Liver (tissue), 9 donors: ENCODE measurements around the gene FXYD4. TPM values are rescaled to one million over a fixed set of nuclear protein-coding genes. Genes with fewer than 3 reads are reported as not detected.
"Not testable (repeated sequence)": the region's sequence is repeated elsewhere in the genome, so short reads cannot be mapped to it uniquely, and the experiment has no call there.

ENCODE experiments used
- DNase-seq: peaks from one replicate; pipeline ENCODE4 v3.0.0-alpha.2; 2017; ENCODE audit warnings: low spot score
- H3K27ac ChIP-seq, 2 donors: one replicate each; pipeline ENCODE4 v1.7.0; 2013; ENCODE audit warnings: inconsistent platforms in 2 of 2, low read length in 2 of 2, control low read depth in 1 of 2, low read depth in 1 of 2, mild to moderate bottlenecking in 1 of 2
- H3K27me3 ChIP-seq, 4 donors: one replicate each; pipeline versions ENCODE4 v1.6.1 to v1.7.0; 2013; ENCODE audit warnings: low read length in 3 of 4, inconsistent platforms in 1 of 4, mild to moderate bottlenecking in 1 of 4, moderate library complexity in 1 of 4; ENCODE audit not compliant: control insufficient read depth in 4 of 4, insufficient read depth in 4 of 4
- H3K36me3 ChIP-seq, 4 donors: one replicate each; pipeline versions ENCODE4 v1.6.1 to v1.7.0; 2013; ENCODE audit warnings: low read length in 3 of 4, mild to moderate bottlenecking in 3 of 4, low read depth in 1 of 4, moderate library complexity in 1 of 4; ENCODE audit not compliant: control insufficient read depth in 4 of 4, insufficient read depth in 3 of 4
- H3K4me1 ChIP-seq, 4 donors: one replicate each; pipeline versions ENCODE4 v1.6.1 to v1.7.0; 2013; ENCODE audit warnings: low read length in 3 of 4, mild to moderate bottlenecking in 3 of 4, moderate library complexity in 1 of 4; ENCODE audit not compliant: control insufficient read depth in 4 of 4, insufficient read depth in 4 of 4
- H3K4me3 ChIP-seq, 3 donors: one replicate each; pipeline versions ENCODE4 v1.6.1 to v1.7.0; 2013; ENCODE audit warnings: low read length in 3 of 3, control low read depth in 1 of 3, low read depth in 1 of 3, mild to moderate bottlenecking in 1 of 3
- H3K9ac ChIP-seq, 2 donors: one replicate each; pipeline ENCODE4 v1.7.0; 2013; ENCODE audit warnings: low read length in 2 of 2, mild to moderate bottlenecking in 2 of 2, moderate library complexity in 2 of 2, control low read depth in 1 of 2, low read depth in 1 of 2
- H3K9me3 ChIP-seq, 4 donors: one replicate each; pipeline versions ENCODE4 v1.6.1 to v1.7.0; 2013; ENCODE audit warnings: low read length in 3 of 4; ENCODE audit not compliant: control insufficient read depth in 4 of 4
- ATF3 ChIP-seq: IDR thresholded peaks from 2 replicates; pipeline ENCODE4 v1.6.1; 2016; ENCODE audit warnings: antibody characterized with exemption
- CTCF ChIP-seq: fragments of 150-350 bp; IDR thresholded peaks from 2 replicates; pipeline ENCODE4 v1.5.1; 2017; ENCODE audit warnings: improper control_type of control experiment, low read depth, low read length; ENCODE audit not compliant: missing input control
- FOXA1 ChIP-seq: IDR thresholded peaks from 2 replicates; pipeline ENCODE4 v1.6.1; 2016; ENCODE audit warnings: antibody characterized with exemption
- FOXA2 ChIP-seq: IDR thresholded peaks from 2 replicates; pipeline ENCODE4 v1.6.1; 2016; ENCODE audit warnings: antibody characterized with exemption
- GABPA ChIP-seq, 2 donors: IDR thresholded peaks in 1 of 2; conservative IDR thresholded peaks in 1 of 2; 2 replicates each; pipeline ENCODE4 v1.6.1; 2016; ENCODE audit warnings: antibody characterized with exemption in 2 of 2, mild to moderate bottlenecking in 1 of 2, moderate library complexity in 1 of 2
- HNF4G ChIP-seq: IDR thresholded peaks from 2 replicates; pipeline ENCODE4 v1.6.1; 2016; ENCODE audit warnings: antibody characterized with exemption
- JUND ChIP-seq, 2 donors: IDR thresholded peaks; 2 replicates each; pipeline ENCODE4 v1.6.1; 2016; ENCODE audit warnings: antibody characterized with exemption in 2 of 2
- NR2F2 ChIP-seq: IDR thresholded peaks from 2 replicates; pipeline ENCODE4 v1.6.1; 2016; ENCODE audit warnings: antibody characterized with exemption
- SP1 ChIP-seq: IDR thresholded peaks from 2 replicates; pipeline ENCODE4 v1.6.1; 2018; ENCODE audit warnings: antibody characterized with exemption, mild to moderate bottlenecking
- ZBTB33 ChIP-seq: IDR thresholded peaks from 2 replicates; pipeline ENCODE4 v1.6.1; 2016; ENCODE audit warnings: antibody characterized with exemption
- WGBS: extraction: QIAGEN DNeasy Blood & Tissue Kit; methylation state at CpG from one replicate; pipeline ENCODE4 v1.1.7; 2013; 5-methylcytosine and 5-hydroxymethylcytosine counted together
- polyA plus RNA-seq, 2 donors: library from polyadenylated mRNA; stranded (reverse) in 1 of 2; unstranded in 1 of 2; fragments of 200-250 nt in 1 of 2; fragments of >200 nt in 1 of 2; fragmentation: Nextera tagmentation in 1 of 2; extraction: Ambion mirVana in 1 of 2; gene quantifications; one replicate each; pipeline versions ENCODE4 v1.2.1 to v1.2.3, GENCODE V29; 2013 to 2015
- total RNA-seq, 2 donors: library from RNA; depleted of rRNA; stranded (reverse); fragments of >200 nt; gene quantifications; one replicate each; pipeline ENCODE4 v1.2.3, GENCODE V29; 2014
- donor health status: healthy.
- donor health status: healthy.
- donor health status: healthy.
- donor health status: healthy.
- donor health status: healthy.

Gene FXYD4
- total and polyA plus RNA-seq, 4 donors, result not detected

DNA sequence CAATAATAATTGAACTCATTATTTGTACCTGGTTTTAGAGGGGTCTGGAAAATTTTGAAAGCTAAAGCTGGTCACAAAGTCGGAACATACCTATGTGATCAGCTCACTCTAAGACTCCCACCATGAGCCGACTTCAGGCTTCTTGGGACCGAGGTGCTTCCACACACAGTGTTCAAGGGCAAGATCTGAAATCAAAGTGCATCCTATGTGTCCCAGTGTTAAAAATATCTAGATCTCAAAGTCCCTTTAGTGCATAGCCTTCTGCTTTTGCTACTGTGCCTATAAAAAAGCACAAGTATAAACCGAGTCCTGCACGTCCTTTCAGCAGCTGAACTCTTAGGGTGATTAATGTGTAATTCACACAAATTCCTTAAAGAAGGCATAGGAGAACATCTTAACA, 43.5 kb upstream of the FXYD4 start:
- Histone ChIP-seq H3K9ac (no peak overlapping the region), H3K9me3 (no peaks in the 10 kb centered on the region), H3K4me3 (no peak overlapping the region), H3K4me1 (no peaks in the 10 kb centered on the region), H3K36me3 (no peaks in the 10 kb centered on the region), H3K27me3 (no peaks in the 10 kb centered on the region), H3K27ac (no peak overlapping the region)
- DNase-seq, result no peak
- TF ChIP-seq ZBTB33 (no peak), ATF3 (no peak), FOXA2 (no peak), GABPA (IDR thresholded peaks at IDR 0.05 in 1 of 2, conservative IDR thresholded peaks at IDR 0.05 in 1 of 2) (no peak), SP1 (no peak), NR2F2 (no peak), CTCF (no peak), FOXA1 (no peak), HNF4G (no peak), JUND (IDR thresholded peaks at IDR 0.05) (no peak)
- 81% methylated on average over 5 of the region's 5 CpGs for WGBS

GRCh38 chr10:43328810-43329209, 42.6 kb upstream of the FXYD4 start:
- not testable (repeated sequence) for H3K4me3 ChIP-seq, H3K27ac ChIP-seq, H3K27me3 ChIP-seq, DNase-seq, H3K9me3 ChIP-seq, H3K9ac ChIP-seq, H3K4me1 ChIP-seq, H3K36me3 ChIP-seq
- WGBS, result 97% methylated on average over 18 of the region's 18 CpGs

DNA sequence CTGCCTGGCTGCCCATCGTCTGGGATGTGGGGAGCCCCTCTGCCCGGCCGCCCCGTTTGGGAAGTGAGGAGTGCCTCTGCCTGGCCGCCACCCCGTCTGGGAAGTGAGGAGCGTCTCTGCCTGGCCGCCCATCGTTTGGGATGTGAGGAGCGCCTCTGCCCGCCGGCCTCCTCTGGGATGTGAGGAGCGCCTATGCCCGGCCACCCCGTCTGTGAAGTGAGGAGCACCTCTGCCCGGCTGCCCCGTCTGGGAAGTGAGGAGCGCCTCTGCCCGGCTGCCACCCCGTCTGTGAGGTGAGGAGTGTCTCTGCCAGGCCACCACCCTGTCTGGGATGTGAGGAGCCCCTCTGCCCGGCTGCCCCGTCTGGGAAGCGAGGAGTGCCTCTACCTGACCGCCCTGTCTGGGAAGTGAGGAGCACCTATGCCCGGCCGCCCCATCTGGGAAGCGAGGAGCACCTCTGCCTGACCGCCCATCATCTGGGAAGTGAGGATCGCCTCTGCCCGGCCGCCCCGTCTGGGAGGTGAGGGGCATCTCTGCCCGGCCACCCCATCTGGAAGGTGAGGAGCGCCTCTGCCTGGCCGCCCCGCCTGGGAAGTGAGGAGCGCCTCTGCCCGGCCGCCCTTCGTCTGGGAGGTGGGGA, 42.1 kb upstream of the FXYD4 start:
- not testable (repeated sequence) for H3K27me3 ChIP-seq, H3K4me1 ChIP-seq, H3K27ac ChIP-seq, H3K9me3 ChIP-seq, H3K4me3 ChIP-seq, H3K36me3 ChIP-seq, DNase-seq, H3K9ac ChIP-seq
- 96% methylated on average over 40 of the region's 40 CpGs for WGBS

DNA sequence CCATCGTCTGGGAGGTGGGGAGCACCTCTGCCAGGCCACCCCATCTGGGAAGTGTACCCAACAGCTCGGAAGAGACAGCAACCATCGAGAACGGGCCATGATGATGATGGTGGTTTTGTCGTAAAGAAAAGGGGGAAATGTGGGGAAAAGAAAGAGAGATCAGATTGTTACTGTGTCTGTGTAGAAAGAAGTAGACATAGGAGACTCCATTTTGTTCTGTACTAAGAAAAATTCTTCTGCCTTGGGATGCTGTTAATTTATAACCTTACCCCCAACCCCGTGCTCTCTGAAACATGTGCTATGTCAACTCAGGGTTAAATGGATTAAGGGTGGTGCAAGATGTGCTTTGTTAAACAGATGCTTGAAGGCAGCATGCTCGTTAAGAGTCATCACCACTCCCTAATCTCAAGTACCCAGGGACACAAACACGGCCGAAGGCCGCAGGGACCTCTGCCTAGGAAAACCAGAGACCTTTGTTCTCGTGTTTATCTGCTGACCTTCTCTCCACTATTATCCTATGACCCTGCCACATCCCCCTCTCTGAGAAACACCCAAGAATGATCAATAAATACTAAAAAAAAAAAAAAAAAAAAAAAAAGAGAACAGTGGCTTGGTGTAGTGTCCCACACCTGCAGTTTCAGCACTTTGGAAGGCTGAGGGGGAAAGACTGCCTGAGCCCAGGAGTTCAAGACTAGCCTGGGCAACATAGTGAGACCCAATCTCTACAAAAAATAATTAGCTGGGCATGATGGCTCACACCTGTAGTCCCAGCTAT, 41.2 kb upstream of the FXYD4 start:
- not testable (repeated sequence) for H3K9ac ChIP-seq, H3K27me3 ChIP-seq, H3K9me3 ChIP-seq, H3K27ac ChIP-seq, H3K4me1 ChIP-seq, H3K36me3 ChIP-seq, DNase-seq, H3K4me3 ChIP-seq
- 64% methylated on average over 7 of the region's 11 CpGs for WGBS

DNA sequence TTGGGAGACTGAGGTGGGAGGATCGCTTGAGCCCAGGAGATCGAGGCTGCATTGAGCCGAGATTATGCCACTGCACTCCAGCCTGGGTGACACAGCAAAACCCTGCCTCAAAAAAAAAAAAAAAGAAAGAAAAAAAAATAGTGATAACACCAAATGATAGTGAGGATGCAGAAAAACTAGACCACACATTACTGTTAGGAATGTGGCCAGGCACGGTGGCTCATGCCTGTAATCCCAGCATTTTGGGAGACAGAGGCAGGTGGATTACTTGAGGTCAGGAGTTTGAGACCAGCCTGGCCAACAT, 40.7 kb upstream of the FXYD4 start:
- not testable (repeated sequence) for H3K9me3 ChIP-seq, H3K4me1 ChIP-seq, H3K27me3 ChIP-seq, H3K36me3 ChIP-seq, DNase-seq, H3K9ac ChIP-seq, H3K27ac ChIP-seq, H3K4me3 ChIP-seq
- 86% methylated on average over 4 of the region's 4 CpGs for WGBS
